SK-N-SH (cell line): Measurements from ENCODE around the gene B4GALT3. TPM values are rescaled to one million over a fixed set of nuclear protein-coding genes. Genes with fewer than 3 reads are reported as not detected.

Experiments used
- CTCF ChIA-PET: fragments of 300-600, 350-600 bp; formaldehyde crosslinking; extraction: SDS; loops from one replicate; lab custom pipeline; 2021; lab: Yijun Ruan, JAX
- POLR2A ChIA-PET: fragments of 350-600 bp; sonication (Branson Sonifier 250); formaldehyde crosslinking; extraction: SDS; loops from one replicate; lab custom pipeline; 2020; ENCODE audit warnings: antibody characterized with exemption, inconsistent platforms; lab: Yijun Ruan, JAX
- DNase-seq: peaks from one replicate; pipeline ENCODE4 v3.0.0; 2012
- H2AFZ ChIP-seq: fragments of 200-600 bp; sonication (generic); 2 replicates; pipeline ENCODE4 v1.8.1; 2016; ENCODE audit warnings: antibody characterized with exemption, mild to moderate bottlenecking, low read depth
- H3F3A ChIP-seq: fragments of 200-600 bp; sonication (generic); replicated peaks from 2 replicates; pipeline ENCODE3; 2016; ENCODE audit warnings: antibody characterized with exemption, mild to moderate bottlenecking; ENCODE audit not compliant: insufficient read depth
- H3K27ac ChIP-seq, 2 experiments: fragments of 200-500 bp in 1 of 2; fragments of 200-600 bp in 1 of 2; sonication (Bioruptor generic) in 1 of 2; sonication (generic), shearing (Covaris generic) in 1 of 2; 2 replicates each; pipeline versions ENCODE4 v1.5.1 to v1.6.1; 2014 to 2016; ENCODE audit warnings: low read depth in 2 of 2, inconsistent platforms in 1 of 2, low read length in 1 of 2, mild to moderate bottlenecking in 1 of 2, mixed read lengths in 1 of 2
- H3K27me3 ChIP-seq: fragments of 200-600 bp; sonication (generic), shearing (Covaris generic); 2 replicates; pipeline ENCODE4 v1.6.1; 2016; ENCODE audit warnings: mixed run types; ENCODE audit not compliant: insufficient read depth
- H3K36me3 ChIP-seq, 2 experiments: fragments of 200-500 bp in 1 of 2; fragments of 200-600 bp in 1 of 2; sonication (Bioruptor generic) in 1 of 2; sonication (generic) in 1 of 2; replicated peaks in 1 of 2; 2 replicates each; pipeline versions ENCODE3 to v1.5.1; 2014 to 2016; ENCODE audit warnings: low read length in 1 of 2, mild to moderate bottlenecking in 1 of 2; ENCODE audit not compliant: insufficient read depth in 2 of 2, control insufficient read depth in 1 of 2
- H3K4me1 ChIP-seq, 2 experiments: fragments of 200-500 bp in 1 of 2; fragments of 200-600 bp in 1 of 2; sonication (Bioruptor generic) in 1 of 2; sonication (generic), shearing (Covaris generic) in 1 of 2; 2 replicates each; pipeline versions ENCODE4 v1.5.1 to v1.6.1; 2014 to 2016; ENCODE audit warnings: low read depth in 1 of 2, low read length in 1 of 2, mixed run types in 1 of 2; ENCODE audit not compliant: insufficient read depth in 2 of 2, control insufficient read depth in 1 of 2
- H3K4me2 ChIP-seq: fragments of 200-600 bp; sonication (generic), shearing (Covaris generic); 2 replicates; pipeline ENCODE4 v1.6.1; 2017; ENCODE audit warnings: mixed run types
- H3K4me3 ChIP-seq, 2 experiments: fragments of 200-500 bp in 1 of 2; fragments of 200-600 bp in 1 of 2; sonication (Bioruptor generic) in 1 of 2; sonication (generic), shearing (Covaris generic) in 1 of 2; 2 replicates each; pipeline versions ENCODE4 v1.5.1 to v1.8.1; 2014 to 2016; ENCODE audit warnings: low read depth in 2 of 2, inconsistent platforms in 1 of 2, low read length in 1 of 2, mild to moderate bottlenecking in 1 of 2, mixed read lengths in 1 of 2, moderate library complexity in 1 of 2
- H3K79me2 ChIP-seq: fragments of 200-600 bp; sonication (generic); 2 replicates; pipeline ENCODE4 v1.8.1; 2017; ENCODE audit warnings: mild to moderate bottlenecking; ENCODE audit not compliant: insufficient read depth
- H3K9ac ChIP-seq: fragments of 200-600 bp; sonication (generic); 2 replicates; pipeline ENCODE4 v1.6.1; 2017; ENCODE audit warnings: mixed run types
- H3K9me2 ChIP-seq: fragments of 200-600 bp; sonication (generic); 2 replicates; pipeline ENCODE4 v1.6.1; 2017; ENCODE audit warnings: mixed run types
- H3K9me3 ChIP-seq: fragments of 200-600 bp; sonication (generic); 2 replicates; pipeline ENCODE4 v1.6.1; 2017; ENCODE audit warnings: mixed run types, mild to moderate bottlenecking, moderate library complexity
- H4K20me1 ChIP-seq: fragments of 200-600 bp; sonication (generic); 2 replicates; pipeline ENCODE4 v1.6.1; 2017; ENCODE audit warnings: mild to moderate bottlenecking, mixed run types; ENCODE audit not compliant: insufficient read depth
- CHD2 ChIP-seq: fragments of 150-350 bp; IDR thresholded peaks from 2 replicates; pipeline ENCODE4 v1.6.1; 2018; ENCODE audit warnings: low read length; ENCODE audit not compliant: partially characterized antibody
- ELF1 ChIP-seq: IDR thresholded peaks from 2 replicates; pipeline ENCODE4 v1.4.0; 2012
- EP300 ChIP-seq, 2 experiments: IDR thresholded peaks; 2 replicates each; pipeline versions ENCODE4 v1.4.0 to v1.6.1; 2012; ENCODE audit warnings: borderline replicate concordance in 1 of 2, low read depth in 1 of 2, low read length in 1 of 2
- EZH2phosphoT487 ChIP-seq: fragments of 200-600 bp; sonication (generic); IDR thresholded peaks from 2 replicates; pipeline ENCODE4 v1.6.1; 2017; ENCODE audit warnings: low read depth, mixed run types, mild to moderate bottlenecking, antibody characterized with exemption, moderate library complexity, borderline replicate concordance
- FOSL2 ChIP-seq: IDR thresholded peaks from 2 replicates; pipeline ENCODE4 v1.4.0; 2012; ENCODE audit warnings: low read depth, mild to moderate bottlenecking, moderate library complexity, borderline replicate concordance
- GABPA ChIP-seq: IDR thresholded peaks from 2 replicates; pipeline ENCODE4 v1.4.0; 2012; ENCODE audit warnings: low read depth, mild to moderate bottlenecking
- GATA2 ChIP-seq: sonication (generic); formaldehyde crosslinking; IDR thresholded peaks from 2 replicates; pipeline ENCODE4 v1.5.0; 2020; ENCODE audit warnings: mild to moderate bottlenecking, missing genetic modification reagents
- IRF3 ChIP-seq: fragments of 150-350 bp; IDR thresholded peaks from 2 replicates; pipeline ENCODE4 v1.6.1; 2016; ENCODE audit warnings: mild to moderate bottlenecking, low read depth, low read length
- JUND ChIP-seq: IDR thresholded peaks from 2 replicates; pipeline ENCODE4 v1.4.0; 2012
- MEF2A ChIP-seq: IDR thresholded peaks from 2 replicates; pipeline ENCODE4 v1.4.0; 2012; ENCODE audit warnings: low read depth, borderline replicate concordance
- NFIC ChIP-seq: IDR thresholded peaks from 2 replicates; pipeline ENCODE4 v1.4.0; 2012; ENCODE audit warnings: borderline replicate concordance
- PBX3 ChIP-seq: IDR thresholded peaks from 2 replicates; pipeline ENCODE4; 2012
- POLR2AphosphoS5 ChIP-seq: IDR thresholded peaks from 2 replicates; pipeline ENCODE4 v1.6.1; 2012; ENCODE audit warnings: low read depth, low read length
- RAD21 ChIP-seq: IDR thresholded peaks from 2 replicates; pipeline ENCODE4 v1.6.1; 2012; ENCODE audit warnings: mild to moderate bottlenecking, low read length
- RCOR1 ChIP-seq: fragments of 150-350 bp; IDR thresholded peaks from 2 replicates; pipeline ENCODE4 v1.6.1; 2017; ENCODE audit warnings: antibody characterized with exemption, low read length
- REST ChIP-seq: IDR thresholded peaks from 2 replicates; pipeline ENCODE4 v1.6.1; 2012; ENCODE audit warnings: mild to moderate bottlenecking, low read depth, low read length, moderate library complexity
- RXRA ChIP-seq: IDR thresholded peaks from 2 replicates; pipeline ENCODE4 v1.4.0; 2012; ENCODE audit warnings: low read depth, mild to moderate bottlenecking, borderline replicate concordance
- SIN3A ChIP-seq: IDR thresholded peaks from 2 replicates; pipeline ENCODE4 v1.6.1; 2012; ENCODE audit warnings: low read depth, mild to moderate bottlenecking, low read length, moderate library complexity, borderline replicate concordance
- SMC3 ChIP-seq: IDR thresholded peaks from 2 replicates; pipeline ENCODE4 v1.6.1; 2012; ENCODE audit warnings: low read depth, low read length, improper control_type of control experiment
- TAF1 ChIP-seq: IDR thresholded peaks from 2 replicates; pipeline ENCODE4 v1.6.1; 2012; ENCODE audit warnings: low read depth, mild to moderate bottlenecking, low read length, moderate library complexity, borderline replicate concordance
- TCF12 ChIP-seq: IDR thresholded peaks from 2 replicates; pipeline ENCODE4 v1.4.0; 2012
- TEAD4 ChIP-seq: IDR thresholded peaks from 2 replicates; pipeline ENCODE4 v1.4.0; 2012; ENCODE audit warnings: mild to moderate bottlenecking, borderline replicate concordance; ENCODE audit not compliant: insufficient read depth
- USF1 ChIP-seq: IDR thresholded peaks from 2 replicates; pipeline ENCODE4 v1.4.0; 2012; ENCODE audit warnings: low read depth, borderline replicate concordance
- USF2 ChIP-seq: fragments of 150-350 bp; IDR thresholded peaks from 2 replicates; pipeline ENCODE4 v1.6.1; 2017; ENCODE audit warnings: antibody characterized with exemption, low read length, low read depth, borderline replicate concordance
- YY1 ChIP-seq: IDR thresholded peaks from 2 replicates; pipeline ENCODE4 v1.4.0; 2012; ENCODE audit warnings: low read depth, mild to moderate bottlenecking
- WGBS: methylation state at CpG from one replicate; pipeline ENCODE4 v1.1.6; 2017; ENCODE audit warnings: low lambda C conversion rate; 5-methylcytosine and 5-hydroxymethylcytosine counted together
- polyA plus RNA-seq, 3 experiments: library from polyadenylated mRNA; depleted of rRNA; stranded (reverse); fragments of >200 nt; gene quantifications; 2 replicates each; pipeline ENCODE4 v1.2.3, GENCODE V29; 2012

The B4GALT3 gene
- polyA plus RNA-seq, 1 of the 3 experiments (the other 2 are of a cell fraction): 56.5 TPM

GRCh38 chr1:161165742-161166668 is 11.3 kb downstream of the B4GALT3 start, which contains the start of gene PPOX:
Gene PPOX (plus strand): TSS chr1:161166426. CDS start chr1:161166848, 422 bp downstream.
- POLR2A ChIA-PET: interaction anchor here (0.7 to 1.6 kb wide), 8 partner anchors 11 to 121 kb away, joined by 3 to 11 read pairs (median 5); partner anchors contain the start of genes B4GALT3, DEDD, NIT1 and PFDN2
- Histone ChIP-seq H3K27me3 (no peaks in the 10 kb centered on the region), H3K9me2 (no peaks in the 10 kb centered on the region), H3K4me2 (peak within 1 kb of the TSS; percentile 98), H4K20me1 (no peaks in the 10 kb centered on the region), H3K9me3 (no peaks in the 10 kb centered on the region), H3K36me3 (peaks cover 20 to 59% of the 10 kb centered on the region in 2 experiments), H2AFZ (peak within 1 kb of the TSS; percentile 71), H3F3A (peaks cover 14% of the 10 kb centered on the region), H3K4me3 (peak within 1 kb of the TSS; percentile 80 to 90), H3K79me2 (peaks cover 8% of the 10 kb centered on the region; the same call in 1 of the 2 replicates), H3K9ac (peak within 1 kb of the TSS; percentile 76), H3K4me1 (peaks cover 0 to 26% of the 10 kb centered on the region in 2 experiments; a peak in 1 of 4 replicates), H3K27ac (peak within 1 kb of the TSS; percentile 86 to 88)
- peak; percentile 90 for DNase-seq
- CTCF ChIA-PET: interaction anchor here (0.7 to 2.9 kb wide), 22 partner anchors 9 to 914 kb away, joined by 3 to 29 read pairs (median 6); partner anchors contain the start of genes ADAMTS4, B4GALT3, KLHDC9 and NDUFS2
- under 1% methylated on average over 40 of the region's 54 CpGs for WGBS
- TF ChIP-seq RXRA (no peak), MEF2A (no peak), RAD21 (no peak), RCOR1 (no peak), SIN3A (peak; percentile 76; the same call in 1 of the 2 replicates), USF2 (no peak), TCF12 (no peak), NFIC (no peak), GABPA (no peak), EP300 (IDR thresholded peaks at IDR 0.05; ENCODE audit: borderline replicate concordance in 1 of 2, low read depth in 1 of 2, low read length in 1 of 2) (no peak), TEAD4 (no peak), ELF1 (peak; percentile 44), PBX3 (peak; percentile 21; the same call in 1 of the 2 replicates), CHD2 (peak; percentile 98), TAF1 (no peak), POLR2AphosphoS5 (no peak; the same call in 1 of the 2 replicates), FOSL2 (no peak), GATA2 (CRISPR knock-in tag) (no peak), JUND (no peak), IRF3 (0 out of 2 replicates have a peak, but pooled peaks have one; percentile 24), YY1 (peak; percentile 60), SMC3 (no peak), REST (0 out of 2 replicates have a peak, but pooled peaks have one; percentile 6), EZH2phosphoT487 (no peak), USF1 (peak; percentile 81)
